ENCODE results near the gene ZNF653. TPM values are rescaled to one million over a fixed set of nuclear protein-coding genes. Genes with fewer than 3 reads are reported as not detected.
"Not testable (repeated sequence)": the region's sequence is repeated elsewhere in the genome, so short reads cannot be mapped to it uniquely, and the experiment has no call there.

The ZNF653 gene
- total and polyA plus RNA-seq, 12 donors: 2.3 to 7.8 (median 4.2) TPM

DNA sequence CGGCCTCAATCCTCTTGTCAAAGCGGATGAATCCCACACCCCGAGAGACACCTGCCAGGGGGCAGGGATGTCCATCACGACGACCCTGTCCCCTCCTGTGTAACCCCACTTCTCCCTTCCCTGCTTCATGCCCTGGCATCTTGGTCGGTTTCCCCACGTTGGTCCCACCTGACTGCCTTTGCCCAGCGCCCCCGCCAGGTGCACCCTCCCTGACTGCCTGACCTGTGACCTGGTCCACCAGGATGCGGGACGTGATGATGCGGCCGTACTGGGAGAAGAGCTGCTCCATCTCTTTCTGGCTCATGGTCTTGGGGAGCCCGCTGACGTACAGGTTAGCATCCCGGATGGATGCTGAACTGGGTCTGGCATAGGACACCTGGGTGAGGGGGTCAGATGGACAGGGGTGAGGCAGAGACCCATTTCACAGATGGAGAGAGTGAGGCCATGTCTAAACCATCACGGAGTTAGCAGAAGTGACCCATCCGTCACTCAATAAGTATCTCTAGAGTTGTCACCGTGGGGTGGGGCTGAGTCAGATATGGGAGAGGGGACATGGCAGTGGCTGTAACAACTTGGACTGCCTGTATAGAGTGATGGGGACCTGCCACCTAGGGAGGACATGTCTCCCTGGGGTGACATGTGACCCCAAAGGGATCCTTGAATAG is 47.3 kb downstream of the ZNF653 start:
- Histone ChIP-seq H3K4me1 (no peaks in the 10 kb centered on the region), H3K27ac (no peak overlapping the region), H3K27me3 (peaks cover 0 to 23% (median 16%) of the 10 kb centered on the region in 7 donors), H3K4me3 (no peak overlapping the region), H3K36me3 (no peaks in the 10 kb centered on the region), H3K9me3 (no peaks in the 10 kb centered on the region)
- DNase-seq: no peak
- 86% methylated on average over 19 of the region's 19 CpGs for WGBS, 2 donors
- intact Hi-C loops (cut with DNase I): no loop called here
- peak in 1 of 8 donors; percentile 36 for ATAC-seq
- TF ChIP-seq, protein P1, sequence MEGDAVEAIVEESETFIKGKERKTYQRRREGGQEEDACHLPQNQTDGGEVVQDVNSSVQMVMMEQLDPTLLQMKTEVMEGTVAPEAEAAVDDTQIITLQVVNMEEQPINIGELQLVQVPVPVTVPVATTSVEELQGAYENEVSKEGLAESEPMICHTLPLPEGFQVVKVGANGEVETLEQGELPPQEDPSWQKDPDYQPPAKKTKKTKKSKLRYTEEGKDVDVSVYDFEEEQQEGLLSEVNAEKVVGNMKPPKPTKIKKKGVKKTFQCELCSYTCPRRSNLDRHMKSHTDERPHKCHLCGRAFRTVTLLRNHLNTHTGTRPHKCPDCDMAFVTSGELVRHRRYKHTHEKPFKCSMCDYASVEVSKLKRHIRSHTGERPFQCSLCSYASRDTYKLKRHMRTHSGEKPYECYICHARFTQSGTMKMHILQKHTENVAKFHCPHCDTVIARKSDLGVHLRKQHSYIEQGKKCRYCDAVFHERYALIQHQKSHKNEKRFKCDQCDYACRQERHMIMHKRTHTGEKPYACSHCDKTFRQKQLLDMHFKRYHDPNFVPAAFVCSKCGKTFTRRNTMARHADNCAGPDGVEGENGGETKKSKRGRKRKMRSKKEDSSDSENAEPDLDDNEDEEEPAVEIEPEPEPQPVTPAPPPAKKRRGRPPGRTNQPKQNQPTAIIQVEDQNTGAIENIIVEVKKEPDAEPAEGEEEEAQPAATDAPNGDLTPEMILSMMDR (IDR thresholded peaks at IDR 0.05): no peak

DNA sequence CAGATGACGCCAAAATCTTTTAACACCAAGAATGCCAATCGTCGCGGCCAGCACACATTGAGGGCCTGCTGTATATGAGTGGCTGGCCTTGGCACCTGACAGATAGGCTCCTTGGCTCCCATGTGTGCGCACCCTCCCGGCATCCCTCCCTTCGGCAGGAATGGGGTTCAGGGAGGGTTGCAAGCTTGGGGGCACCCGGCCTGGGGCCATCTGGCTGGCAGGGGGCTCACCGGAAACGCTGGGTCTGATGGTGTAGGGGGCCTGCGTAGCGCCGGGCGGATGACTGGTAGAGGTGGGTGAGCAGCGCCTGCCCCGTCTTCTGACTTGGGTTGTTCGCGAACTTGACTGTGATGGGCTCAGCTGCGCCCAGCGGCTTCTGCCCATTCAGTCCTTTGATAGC is 47.8 kb downstream of the ZNF653 start:
- 87 to 90% methylated on average over 20 of the region's 20 CpGs for WGBS, 2 donors
- Histone ChIP-seq H3K36me3 (no peaks in the 10 kb centered on the region), H3K4me3 (no peak overlapping the region), H3K4me1 (no peaks in the 10 kb centered on the region), H3K9me3 (no peaks in the 10 kb centered on the region), H3K27ac (no peak overlapping the region), H3K27me3 (peaks cover 0 to 26% (median 18%) of the 10 kb centered on the region in 7 donors)
- intact Hi-C loops (cut with DNase I): no loop called here
- TF ChIP-seq, protein P1 (IDR thresholded peaks at IDR 0.05): no peak
- DNase-seq (no peak), ATAC-seq (no peak)

DNA sequence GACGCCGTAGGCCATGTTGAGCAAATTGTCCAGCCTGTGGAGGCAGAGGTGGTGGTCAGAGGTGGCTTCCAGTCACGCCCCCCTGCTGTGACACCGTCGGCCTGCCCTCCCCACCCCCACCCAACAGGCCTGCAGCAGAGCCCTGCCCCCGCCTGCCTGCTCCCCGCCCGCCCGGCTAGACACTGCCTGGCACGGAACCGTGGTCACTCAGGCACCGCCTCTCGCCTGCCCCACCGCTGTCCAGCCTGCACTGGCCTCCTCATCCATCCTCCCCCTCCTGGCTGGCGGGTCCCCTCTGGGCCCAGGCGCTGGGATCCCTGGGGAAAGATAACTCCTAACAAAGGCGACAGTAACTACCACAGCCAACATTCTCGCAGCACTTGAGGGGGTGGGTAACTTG is 48.5 kb downstream of the ZNF653 start:
- no peak overlapping the region for H3K4me3 ChIP-seq
- TF ChIP-seq, protein P1 (IDR thresholded peaks at IDR 0.05): no peak
- peaks cover 0 to 4% (median 0%) of the 10 kb centered on the region in 9 donors for H3K4me1 ChIP-seq
- intact Hi-C loops (cut with DNase I): no loop called here
- H3K27me3 ChIP-seq: peaks cover 0 to 30% (median 18%) of the 10 kb centered on the region in 7 donors
- H3K36me3 ChIP-seq: no peaks in the 10 kb centered on the region
- 17 to 21% methylated on average over 12 to 18 of the region's 18 CpGs for WGBS, 2 donors
- ATAC-seq: no peak
- no peak for DNase-seq
- no peak overlapping the region for H3K27ac ChIP-seq
- H3K9me3 ChIP-seq: no peaks in the 10 kb centered on the region

DNA sequence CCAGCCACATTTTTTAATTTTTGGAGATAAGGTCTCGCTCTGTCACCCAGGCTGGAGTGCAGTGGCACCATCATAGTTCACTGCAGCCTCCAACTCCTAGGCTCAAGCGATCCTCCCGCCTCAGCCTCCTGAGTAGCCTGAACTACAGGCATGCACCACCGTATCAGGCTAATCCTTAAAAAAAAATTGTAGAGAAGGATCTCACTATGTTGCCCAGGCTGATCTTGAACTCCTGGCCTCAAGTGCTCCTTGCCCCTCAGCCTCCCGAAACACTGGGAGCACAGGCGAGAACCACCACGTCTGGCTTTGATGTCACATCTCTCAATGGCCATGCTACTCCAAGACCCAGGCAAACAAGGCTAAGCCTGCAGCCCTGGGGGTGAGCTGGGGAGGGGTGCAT is 49.0 kb downstream of the ZNF653 start:
- Histone ChIP-seq H3K36me3 (no peaks in the 10 kb centered on the region), H3K27me3 (peaks cover 0 to 30% (median 18%) of the 10 kb centered on the region in 7 donors), H3K9me3 (no peaks in the 10 kb centered on the region), H3K4me3 (no peak overlapping the region), H3K27ac (no peak overlapping the region), H3K4me1 (peaks cover 0 to 8% (median 0%) of the 10 kb centered on the region in 9 donors)
- intact Hi-C loops (cut with DNase I): no loop called here
- DNase-seq (no peak), ATAC-seq (no peak)
- 83 to 89% methylated on average over 7 of the region's 7 CpGs for WGBS, 2 donors
- TF ChIP-seq, protein P1 (IDR thresholded peaks at IDR 0.05): no peak

DNA sequence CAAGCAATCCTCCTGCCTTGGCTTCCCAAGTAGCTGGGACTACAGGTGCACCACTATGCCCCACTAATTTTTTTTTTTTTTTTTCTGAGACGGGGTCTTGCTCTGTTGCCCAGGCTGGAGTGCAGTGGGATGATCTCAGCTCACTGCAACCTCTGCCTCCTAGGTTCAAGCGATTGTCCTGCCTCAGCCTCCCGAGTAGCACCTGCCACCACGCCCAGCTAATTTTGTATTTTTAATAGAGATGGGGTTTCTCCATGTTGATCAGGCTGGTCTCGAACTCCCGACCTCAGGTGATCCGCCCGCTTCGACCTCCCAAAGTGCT is 50.4 kb downstream of the ZNF653 start:
- intact Hi-C loops (cut with DNase I); ATAC-seq; DNase-seq; H3K4me3 ChIP-seq; H3K9me3 ChIP-seq; H3K27ac ChIP-seq: not testable (repeated sequence)
- Histone ChIP-seq H3K4me1 (peaks cover 0 to 12% (median 0%) of the 10 kb centered on the region in 9 donors), H3K27me3 (peaks cover 0 to 22% (median 14%) of the 10 kb centered on the region in 7 donors), H3K36me3 (peaks cover 0 to 10% (median 0%) of the 10 kb centered on the region in 9 donors)
- 91 to 96% methylated on average over 9 of the region's 9 CpGs for WGBS, 2 donors
